Suprapubic skin (tissue), 4 donors: Measurements from ENCODE around the gene NDUFV3.

Experiments
- CTCF ChIP-seq, 2 donors: fragments of 200-600 bp in 1 of 2; fragments of 450-650 bp in 1 of 2; sonication (generic) in 1 of 2; IDR thresholded peaks; one replicate each; pipeline ENCODE4 v1.5.1; 2016 to 2019; ENCODE audit warnings: antibody characterized with exemption in 2 of 2, mild to moderate bottlenecking in 1 of 2, moderate library complexity in 1 of 2
- POLR2A ChIP-seq, 2 donors: fragments of 450-650 bp; IDR thresholded peaks; one replicate each; pipeline ENCODE4 v1.6.1; 2017; ENCODE audit warnings: antibody characterized with exemption in 2 of 2, mild to moderate bottlenecking in 2 of 2, moderate library complexity in 2 of 2
- POLR2AphosphoS5 ChIP-seq, 3 donors: sonication (generic); formaldehyde crosslinking; IDR thresholded peaks; one replicate each; pipeline ENCODE4 v1.6.1; 2017; ENCODE audit warnings: antibody characterized with exemption in 3 of 3

- TF ChIP-seq CTCF (IDR thresholded peaks at IDR 0.05) (no peak), POLR2AphosphoS5 (IDR thresholded peaks at IDR 0.05) (no peak), POLR2A (IDR thresholded peaks at IDR 0.05) (no peak)
These were observed 45.0 kb downstream of the NDUFV3 start for GRCh38 chr21:42937960-42938605.
